AG08395 (cell line): ENCODE data around the gene MND1.

Experiments used
- DNase-seq: peaks from one replicate; pipeline ENCODE4 v3.0.0; 2012; ENCODE audit warnings: mixed read lengths, low spot score

MND1 gene

GRCh38 chr4:153344131-153345011, at the start of gene MND1:
TSS of gene MND1 (plus strand) at chr4:153344688. CDS start at chr4:153344738, 50 bp downstream.
- peak; percentile 92 for DNase-seq

- DNase-seq: no peak
Observed at GRCh38 chr4:153295131-153295755, 49.2 kb upstream of the MND1 start.

DNA sequence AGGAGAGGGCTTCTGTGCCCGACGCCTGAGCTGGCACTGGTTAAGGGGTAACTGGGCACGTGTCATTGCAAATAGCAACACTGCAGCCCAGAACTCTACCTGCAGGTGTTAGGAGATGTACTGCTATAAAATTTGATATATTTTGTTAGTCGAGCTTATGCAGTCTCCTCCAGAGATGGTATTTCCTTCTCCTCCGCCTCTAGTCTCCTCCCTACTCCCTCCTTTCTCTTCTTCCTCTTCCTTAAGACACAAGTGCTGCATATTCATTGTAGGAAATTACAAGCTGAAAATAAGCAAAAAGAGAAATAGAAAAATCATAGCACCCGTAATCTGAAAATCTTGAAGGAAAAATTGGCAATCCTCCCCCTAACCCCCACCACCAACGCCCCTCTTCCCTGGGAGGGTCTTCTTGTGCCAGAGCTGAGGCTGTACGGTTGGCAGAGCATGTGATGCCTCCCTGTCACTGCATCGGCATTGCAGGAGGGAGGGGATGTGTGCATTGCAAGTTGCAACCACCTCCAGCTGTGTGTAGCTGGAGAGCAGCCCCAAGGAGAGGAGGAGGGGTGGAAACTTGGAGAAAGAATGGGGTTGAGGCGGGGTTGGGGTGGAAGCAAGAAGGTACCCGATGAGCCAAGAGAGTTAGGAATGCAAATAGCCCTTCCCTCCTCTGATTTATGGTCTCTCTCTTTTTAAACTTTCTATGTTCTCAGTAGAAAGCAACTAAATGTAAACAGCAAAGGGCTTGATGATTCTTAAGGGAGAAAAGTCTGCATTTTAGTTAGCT, 48.3 kb upstream of the MND1 start:
- DNase-seq: peak; percentile 87

DNA sequence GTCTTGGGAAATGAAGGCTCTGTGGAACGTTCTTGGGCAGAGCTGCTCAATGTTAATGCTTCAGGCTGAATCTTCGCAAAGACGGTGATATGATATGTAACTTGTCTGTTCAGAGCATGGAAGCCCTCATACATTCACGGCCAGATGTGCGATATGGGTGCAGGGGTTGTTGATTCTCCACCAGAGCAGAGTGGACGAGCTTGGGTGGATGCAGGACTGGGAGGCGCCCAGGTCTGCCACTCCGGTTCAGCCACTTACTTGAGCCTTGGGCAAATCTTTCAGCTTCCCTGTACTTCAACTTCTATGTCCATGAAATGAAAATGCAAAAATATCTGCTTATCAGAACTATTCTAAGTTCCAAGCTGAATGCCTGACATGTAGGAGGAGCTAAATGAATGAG, 47.4 kb upstream of the MND1 start:
- no peak for DNase-seq

GRCh38 chr4:153310793-153311192, 33.7 kb upstream of the MND1 start:
- DNase-seq: no peak

DNA sequence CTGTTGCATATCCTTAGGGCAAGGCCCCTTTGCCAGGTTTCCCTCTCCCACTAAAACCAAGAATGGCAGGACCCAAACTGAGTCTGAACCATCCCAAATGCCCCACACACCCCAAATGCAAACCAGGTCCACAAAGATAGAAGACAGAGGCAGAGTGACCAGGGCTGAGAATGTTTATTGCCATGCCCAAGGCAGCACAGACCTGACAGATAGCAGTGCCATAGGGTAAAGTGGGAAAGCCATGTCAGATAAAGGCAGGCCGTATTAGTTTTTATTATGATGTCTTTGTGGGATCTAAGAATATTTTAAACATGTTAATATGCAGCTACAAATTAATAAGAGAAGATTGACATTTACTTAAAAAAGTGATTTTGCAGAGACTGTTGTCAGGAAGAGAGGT, 29.6 kb upstream of the MND1 start:
- no peak for DNase-seq

GRCh38 chr4:153318696-153319320, 25.7 kb upstream of the MND1 start:
- peak; percentile 64 for DNase-seq

- DNase-seq: peak; percentile 21
Observed at GRCh38 chr4:153322791-153323190, 21.7 kb upstream of the MND1 start.

DNA sequence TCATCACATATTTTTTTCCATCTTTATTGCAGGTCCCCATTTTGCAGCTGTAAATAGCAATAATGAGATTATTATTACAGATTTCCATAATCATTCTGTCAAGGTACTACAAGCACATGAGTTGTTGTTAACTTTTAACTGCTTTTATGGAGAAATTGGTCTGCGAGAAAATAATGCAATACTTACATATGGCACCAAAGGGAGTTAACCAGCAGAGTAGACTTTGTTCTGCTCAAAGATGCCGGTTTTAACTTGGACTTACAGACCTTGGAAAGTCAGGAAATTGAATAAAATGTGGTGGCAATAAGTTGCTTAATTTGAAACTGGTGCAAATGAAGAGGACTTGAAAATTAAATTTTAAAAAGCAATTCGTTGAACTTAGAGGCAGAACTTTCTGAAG, 20.4 kb upstream of the MND1 start:
- DNase-seq: no peak

- DNase-seq: no peak
Observed at GRCh38 chr4:153325558-153325957, 18.9 kb upstream of the MND1 start.

GRCh38 chr4:153326513-153326912, 18.0 kb upstream of the MND1 start:
- DNase-seq: no peak

DNA sequence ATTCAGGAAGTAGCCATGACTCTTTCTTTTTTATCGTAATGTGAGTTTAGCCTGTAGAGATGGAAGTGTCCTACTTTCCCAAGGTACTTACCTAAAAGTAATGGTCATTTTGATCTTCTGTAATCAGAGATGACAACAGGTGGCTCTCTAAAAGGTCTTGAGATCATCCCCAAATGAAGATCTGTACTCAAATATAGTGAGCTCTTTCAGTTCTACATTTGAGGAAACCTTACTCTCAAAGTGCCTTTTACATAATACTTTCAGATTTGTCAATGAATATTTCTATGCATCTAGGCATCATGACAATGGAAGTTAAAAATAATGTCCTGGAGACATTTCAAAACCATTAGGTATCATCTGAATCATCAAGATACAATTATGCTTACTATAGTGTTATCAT, 17.2 kb upstream of the MND1 start:
- DNase-seq: no peak

GRCh38 chr4:153332936-153333335, 11.6 kb upstream of the MND1 start:
- no peak for DNase-seq

DNA sequence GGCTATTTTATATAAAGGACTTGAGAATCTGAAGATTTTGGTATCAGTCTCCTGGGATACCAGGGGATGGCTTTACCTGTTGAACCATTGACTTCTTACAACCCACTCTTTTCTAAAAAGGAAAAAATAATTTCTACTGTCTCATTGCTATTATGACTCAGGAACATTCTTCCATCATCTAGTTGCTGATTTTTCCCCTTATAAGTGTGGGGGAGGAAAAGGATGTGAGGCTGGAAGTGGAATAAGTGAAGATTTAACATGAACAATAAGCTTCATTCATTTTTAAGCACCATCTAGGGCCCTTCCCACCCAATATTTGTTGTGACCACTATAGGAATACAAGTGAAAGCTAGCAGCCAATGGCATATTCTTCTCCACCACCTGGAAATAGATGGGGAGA, 10.6 kb upstream of the MND1 start:
- DNase-seq: no peak

- no peak for DNase-seq
Observed at GRCh38 chr4:153335665-153336064, 8.8 kb upstream of the MND1 start.

- no peak for DNase-seq
Observed at GRCh38 chr4:153337686-153338085, 6.8 kb upstream of the MND1 start.

DNA sequence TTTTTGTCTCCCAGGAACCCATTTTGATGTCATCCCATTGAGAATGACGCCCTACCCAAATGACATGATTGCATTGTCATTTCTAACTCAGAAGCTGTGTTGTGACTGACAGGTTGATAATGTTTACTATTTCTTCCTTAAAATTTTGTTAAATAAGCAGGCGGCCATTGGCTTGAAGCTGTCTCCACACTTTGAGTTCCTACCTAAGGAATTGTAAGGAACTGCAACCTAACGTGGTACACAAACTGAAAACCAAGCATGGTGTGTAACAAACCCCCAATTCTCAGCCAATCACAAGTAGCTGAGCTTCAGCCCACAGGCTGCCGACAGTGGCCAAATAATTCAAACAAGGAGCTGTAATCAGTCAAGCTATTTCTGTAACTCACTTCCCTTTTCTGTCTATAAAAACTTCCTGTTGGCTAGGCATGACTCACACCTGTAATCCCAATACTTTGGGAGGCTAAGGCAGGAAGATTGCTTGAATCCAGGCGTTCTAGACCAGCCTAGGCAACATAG, 2.9 kb upstream of the MND1 start:
- DNase-seq: no peak

DNA sequence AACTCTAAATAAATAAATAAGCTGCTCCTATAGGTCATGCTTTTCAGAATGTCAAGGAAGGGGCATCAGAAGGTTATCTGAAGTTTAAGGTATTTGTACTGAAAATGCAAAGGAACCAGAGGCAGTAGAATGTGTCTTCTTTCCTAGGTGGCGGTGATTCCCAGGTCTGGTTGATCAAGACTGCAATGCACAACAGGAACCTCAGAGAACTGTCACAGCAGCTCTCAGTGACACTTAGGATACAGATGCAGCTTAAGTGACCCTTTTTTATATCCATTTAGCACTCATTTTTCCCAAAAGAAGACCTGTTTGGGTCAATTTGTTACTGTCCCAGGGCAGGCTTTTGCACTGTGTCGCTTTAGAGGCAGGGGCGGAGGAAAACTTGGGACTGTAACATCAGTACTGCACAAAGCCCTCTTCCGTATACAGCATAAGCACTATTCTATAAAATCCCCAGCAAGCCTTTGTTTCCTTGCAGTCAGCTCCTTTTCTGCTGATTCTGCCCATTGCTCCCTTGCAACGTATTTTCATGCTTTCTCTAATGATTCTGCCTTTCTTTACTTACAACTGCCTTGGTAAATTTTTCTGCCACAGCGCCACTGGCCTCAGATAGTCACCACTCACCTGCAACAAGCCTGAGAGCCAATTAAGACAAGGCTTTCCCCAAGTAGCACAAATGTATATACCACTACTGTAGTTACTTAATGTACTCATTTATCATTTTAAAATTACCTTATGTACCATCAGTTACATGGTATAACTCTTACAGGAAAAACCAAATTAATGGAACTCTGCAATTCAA, 1.5 kb upstream of the MND1 start:
- DNase-seq: no peak

GRCh38 chr4:153345012-153345981, 809 bp downstream of the MND1 start:
- DNase-seq: peak; percentile 52

GRCh38 chr4:153346031-153346430, 1.5 kb downstream of the MND1 start:
- DNase-seq: no peak
